ENCODE measurements around the gene GRHL1. TPM values are rescaled to one million over a fixed set of nuclear protein-coding genes. Genes with fewer than 3 reads are reported as not detected.

Gene GRHL1
- total and polyA plus RNA-seq, 2 of the 8 experiments (the other 6 are each of a cell fraction or from before 2014, with no cell fraction given): 1.3 to 3.6 TPM

- no peak for TF ChIP-seq MAFK (IDR thresholded peaks at IDR 0.05; ENCODE audit: low read depth, low read length)
- TF ChIP-seq BCL11A (IDR thresholded peaks at IDR 0.05; ENCODE audit: low read depth in 2 of 2, low read length in 2 of 2): no peak
- no peak for TF ChIP-seq ATF2 (IDR thresholded peaks at IDR 0.05; ENCODE audit: low read length)
- TF ChIP-seq CHD1 (IDR thresholded peaks at IDR 0.05; ENCODE audit: low read depth, low read length): no peak
- TF ChIP-seq TCF12 (IDR thresholded peaks at IDR 0.05; ENCODE audit: low read depth, low read length): no peak
These were observed 54.2 kb downstream of the GRHL1 start (continued) for GRCh38 chr2:10005461-10006235.

Data from H1 (cell line).